ENCODE results near the gene EEF1AKMT4.
A peak's percentile ranks its signal among the peaks of the same experiment; 100 is the strongest.

EEF1AKMT4 gene

DNA sequence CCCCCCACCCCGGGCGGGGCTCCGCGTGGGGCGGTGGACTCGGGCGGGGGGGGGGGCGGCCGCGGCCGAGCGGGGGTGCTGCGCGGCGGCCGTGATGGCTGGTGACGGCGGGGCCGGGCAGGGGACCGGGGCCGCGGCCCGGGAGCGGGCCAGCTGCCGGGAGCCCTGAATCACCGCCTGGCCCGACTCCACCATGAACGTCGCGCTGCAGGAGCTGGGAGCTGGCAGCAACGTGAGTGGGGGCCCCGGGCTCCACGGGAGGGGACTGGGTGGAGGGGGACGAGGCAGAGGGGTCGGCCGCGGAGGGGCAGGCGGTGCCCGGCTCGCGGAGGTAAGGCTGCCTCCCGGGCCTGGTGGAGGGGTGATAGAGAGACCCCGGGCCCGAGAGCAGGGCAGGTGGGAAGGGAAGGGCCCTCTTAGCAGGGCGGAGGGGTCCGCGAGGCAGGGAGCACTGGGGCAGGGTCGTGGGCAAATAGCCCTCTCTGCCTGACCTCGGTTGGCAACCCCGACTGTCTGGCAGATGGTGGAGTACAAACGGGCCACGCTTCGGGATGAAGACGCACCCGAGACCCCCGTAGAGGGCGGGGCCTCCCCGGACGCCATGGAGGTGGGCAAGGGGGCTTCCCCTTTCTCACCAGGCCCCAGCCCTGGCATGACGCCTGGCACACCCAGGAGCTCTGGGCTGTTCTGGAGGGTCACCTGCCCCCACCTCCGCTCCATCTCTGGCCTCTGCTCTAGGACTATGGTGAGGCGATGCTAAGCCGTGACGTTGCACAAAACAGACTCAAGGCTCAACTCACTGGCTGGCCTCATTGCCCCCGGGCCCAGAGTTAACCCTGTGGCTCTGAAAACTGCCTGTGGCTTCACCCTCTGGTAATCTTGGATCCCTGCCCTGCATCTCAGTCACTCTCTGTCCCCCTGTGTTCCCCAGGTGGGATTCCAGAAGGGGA lies 26.8 kb downstream of the EEF1AKMT4 start, which contains the start of gene ECE2:
TSS of gene ECE2 (plus strand) at position 62 of the 950 bp plus-strand sequence. CDS start at position 194, 132 bp downstream.
- DNase-seq (ENCODE audit: low read depth, low spot score): no peak
- TF ChIP-seq, protein P1, sequence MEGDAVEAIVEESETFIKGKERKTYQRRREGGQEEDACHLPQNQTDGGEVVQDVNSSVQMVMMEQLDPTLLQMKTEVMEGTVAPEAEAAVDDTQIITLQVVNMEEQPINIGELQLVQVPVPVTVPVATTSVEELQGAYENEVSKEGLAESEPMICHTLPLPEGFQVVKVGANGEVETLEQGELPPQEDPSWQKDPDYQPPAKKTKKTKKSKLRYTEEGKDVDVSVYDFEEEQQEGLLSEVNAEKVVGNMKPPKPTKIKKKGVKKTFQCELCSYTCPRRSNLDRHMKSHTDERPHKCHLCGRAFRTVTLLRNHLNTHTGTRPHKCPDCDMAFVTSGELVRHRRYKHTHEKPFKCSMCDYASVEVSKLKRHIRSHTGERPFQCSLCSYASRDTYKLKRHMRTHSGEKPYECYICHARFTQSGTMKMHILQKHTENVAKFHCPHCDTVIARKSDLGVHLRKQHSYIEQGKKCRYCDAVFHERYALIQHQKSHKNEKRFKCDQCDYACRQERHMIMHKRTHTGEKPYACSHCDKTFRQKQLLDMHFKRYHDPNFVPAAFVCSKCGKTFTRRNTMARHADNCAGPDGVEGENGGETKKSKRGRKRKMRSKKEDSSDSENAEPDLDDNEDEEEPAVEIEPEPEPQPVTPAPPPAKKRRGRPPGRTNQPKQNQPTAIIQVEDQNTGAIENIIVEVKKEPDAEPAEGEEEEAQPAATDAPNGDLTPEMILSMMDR (IDR thresholded peaks at IDR 0.05; ENCODE audit: insufficient read depth, low read length, missing control alignments): no peak
- ChIA-PET CTCF (interaction anchor here (0.6 kb wide), 1 partner anchor 432 kb away, joined by 3 read pairs; no protein-coding TSS in a partner anchor), POLR2A (no interaction called here)
- no peak within 1 kb of the TSS for H3K4me3 ChIP-seq (ENCODE audit: low read depth, low read length)

DNA sequence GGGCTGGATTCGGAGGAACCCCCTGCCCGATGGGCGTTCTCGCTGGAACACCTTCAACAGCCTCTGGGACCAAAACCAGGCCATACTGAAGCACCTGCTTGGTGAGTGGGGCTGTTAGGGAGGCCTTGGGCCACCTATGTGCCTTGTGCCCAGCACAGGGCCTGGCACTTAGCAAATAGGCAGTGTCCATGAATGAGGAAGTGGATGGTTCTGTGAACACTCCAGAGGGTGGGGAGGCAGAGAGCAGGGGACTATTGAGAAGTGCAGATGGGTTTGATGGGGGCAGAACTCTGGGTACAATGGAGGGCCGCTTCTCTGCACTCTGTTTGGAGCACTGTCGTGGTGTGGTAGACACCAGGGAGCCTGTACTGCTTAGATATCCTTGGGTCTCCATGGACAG lies 27.9 kb downstream of the EEF1AKMT4 start:
- no peak overlapping the region for H3K4me3 ChIP-seq (ENCODE audit: low read depth, low read length)
- TF ChIP-seq, protein P1 (IDR thresholded peaks at IDR 0.05; ENCODE audit: insufficient read depth, low read length, missing control alignments): no peak
- CTCF ChIA-PET: no interaction called here
- POLR2A ChIA-PET: no interaction called here
- DNase-seq (ENCODE audit: low read depth, low spot score): no peak

DNA sequence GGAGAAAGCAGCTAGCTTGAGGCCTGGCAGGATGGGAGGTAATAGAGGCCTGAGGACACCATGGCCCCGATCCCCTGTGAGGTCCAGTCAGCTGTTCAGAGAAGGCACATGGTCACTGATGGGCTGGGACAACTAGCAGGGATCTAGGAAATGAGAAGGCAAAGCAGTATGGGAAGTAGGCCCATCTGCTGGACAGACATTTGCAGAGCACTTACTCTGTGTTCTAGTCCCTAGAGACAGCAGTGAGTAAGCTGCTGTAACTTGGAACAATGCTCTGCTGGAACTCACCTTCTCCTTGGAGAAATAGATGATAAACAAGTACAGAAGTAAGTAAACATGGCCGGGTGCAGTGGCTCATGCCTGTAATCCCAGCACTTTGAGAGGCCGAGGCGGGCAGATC lies 33.5 kb downstream of the EEF1AKMT4 start:
- POLR2A ChIA-PET: no interaction called here
- no peak overlapping the region for H3K4me3 ChIP-seq (ENCODE audit: low read depth, low read length)
- DNase-seq (ENCODE audit: low read depth, low spot score): no peak
- TF ChIP-seq, protein P1 (IDR thresholded peaks at IDR 0.05; ENCODE audit: insufficient read depth, low read length, missing control alignments): no peak
- CTCF ChIA-PET: interaction anchor here (1.6 kb wide), 2 partner anchors 55 to 243 kb away, joined by 5 read pairs; no protein-coding TSS in a partner anchor

DNA sequence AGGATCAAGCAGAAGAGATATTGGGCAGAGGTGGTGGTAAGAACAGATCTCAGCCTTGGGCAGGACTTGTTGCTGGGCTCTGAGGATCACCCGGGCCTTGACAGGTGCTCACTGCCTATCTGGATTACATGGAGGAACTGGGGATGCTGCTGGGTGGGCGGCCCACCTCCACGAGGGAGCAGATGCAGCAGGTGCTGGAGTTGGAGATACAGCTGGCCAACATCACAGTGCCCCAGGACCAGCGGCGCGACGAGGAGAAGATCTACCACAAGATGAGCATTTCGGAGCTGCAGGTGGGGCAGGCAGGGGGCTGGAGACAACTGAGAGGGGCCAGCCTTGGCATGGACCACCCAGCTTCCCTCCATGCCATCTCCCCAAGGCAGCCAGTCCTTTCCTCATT lies 34.2 kb downstream of the EEF1AKMT4 start:
- CTCF ChIA-PET: interaction anchor here (1.1 to 1.6 kb wide), 6 partner anchors 21 to 388 kb away, joined by 3 to 16 read pairs (median 5); no protein-coding TSS in a partner anchor
- TF ChIP-seq, protein P1 (IDR thresholded peaks at IDR 0.05; ENCODE audit: insufficient read depth, low read length, missing control alignments): no peak
- no peak overlapping the region for H3K4me3 ChIP-seq (ENCODE audit: low read depth, low read length)
- no peak for DNase-seq (ENCODE audit: low read depth, low spot score)
- POLR2A ChIA-PET: no interaction called here

DNA sequence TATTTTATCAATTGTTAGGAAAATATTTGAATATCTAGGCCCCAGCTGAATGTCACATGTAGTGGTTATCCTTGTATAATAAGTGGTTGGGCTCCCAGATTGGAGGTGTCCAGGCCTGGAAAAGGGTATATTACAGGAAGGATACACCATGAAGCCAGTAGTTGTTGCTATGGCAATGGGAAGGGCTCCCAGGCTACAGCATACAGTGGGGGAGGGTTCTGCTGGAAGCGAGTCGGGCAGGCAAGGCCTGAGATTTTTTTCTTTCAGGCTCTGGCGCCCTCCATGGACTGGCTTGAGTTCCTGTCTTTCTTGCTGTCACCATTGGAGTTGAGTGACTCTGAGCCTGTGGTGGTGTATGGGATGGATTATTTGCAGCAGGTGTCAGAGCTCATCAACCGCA lies 35.2 kb downstream of the EEF1AKMT4 start:
- ChIA-PET POLR2A (no interaction called here), CTCF (interaction anchor here (0.8 to 1.7 kb wide), 12 partner anchors 10 to 424 kb away, joined by 3 to 16 read pairs (median 4); partner anchors contain the start of genes EEF1AKMT4 and EIF2B5)
- H3K4me3 ChIP-seq (ENCODE audit: low read depth, low read length): no peak overlapping the region
- peak; percentile 26 for DNase-seq (ENCODE audit: low read depth, low spot score)
- TF ChIP-seq, protein P1 (IDR thresholded peaks at IDR 0.05; ENCODE audit: insufficient read depth, low read length, missing control alignments): peak; percentile 34

DNA sequence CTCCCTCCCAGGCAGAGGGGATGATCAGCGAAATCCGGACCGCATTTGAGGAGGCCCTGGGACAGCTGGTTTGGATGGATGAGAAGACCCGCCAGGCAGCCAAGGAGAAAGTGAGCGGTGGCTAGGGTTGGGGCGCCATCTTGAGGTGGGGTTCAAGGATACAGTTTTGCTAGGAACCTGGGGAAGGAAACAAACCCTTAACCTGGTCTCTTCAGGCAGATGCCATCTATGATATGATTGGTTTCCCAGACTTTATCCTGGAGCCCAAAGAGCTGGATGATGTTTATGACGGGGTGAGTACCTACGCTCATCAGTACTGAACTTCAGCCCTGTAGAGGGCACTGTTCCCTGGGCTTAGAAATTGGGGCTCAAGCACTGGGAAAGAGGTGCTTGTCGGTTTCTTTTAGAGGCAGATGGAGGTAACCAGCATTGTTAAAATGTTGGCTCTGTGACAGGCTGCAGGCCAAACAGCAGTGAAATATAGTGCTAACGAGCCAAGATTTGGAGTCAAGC lies 40.0 kb downstream of the EEF1AKMT4 start:
- ChIA-PET CTCF (interaction anchor here (0.6 to 1.9 kb wide), 25 partner anchors 8 to 410 kb away, joined by 3 to 17 read pairs (median 4); partner anchors contain the start of gene PARL), POLR2A (no interaction called here)
- H3K4me3 ChIP-seq (ENCODE audit: low read depth, low read length): no peak overlapping the region
- no peak for DNase-seq (ENCODE audit: low read depth, low spot score)
- TF ChIP-seq, protein P1 (IDR thresholded peaks at IDR 0.05; ENCODE audit: insufficient read depth, low read length, missing control alignments): peak; percentile 36
